GM18517 (cell line): ENCODE results near the gene MKRN1.
"Not testable (repeated sequence)": the region's sequence is repeated elsewhere in the genome, so short reads cannot be mapped to it uniquely, and the experiment has no call there.

Experiments
- ATAC-seq: cut with Tn5 transposase; IDR thresholded peaks from one replicate; pipeline ENCODE4 v1.9.1; 2021; ENCODE audit warnings: mild to moderate bottlenecking, moderate library complexity; ENCODE audit not compliant: unreplicated experiment

Gene MKRN1

DNA sequence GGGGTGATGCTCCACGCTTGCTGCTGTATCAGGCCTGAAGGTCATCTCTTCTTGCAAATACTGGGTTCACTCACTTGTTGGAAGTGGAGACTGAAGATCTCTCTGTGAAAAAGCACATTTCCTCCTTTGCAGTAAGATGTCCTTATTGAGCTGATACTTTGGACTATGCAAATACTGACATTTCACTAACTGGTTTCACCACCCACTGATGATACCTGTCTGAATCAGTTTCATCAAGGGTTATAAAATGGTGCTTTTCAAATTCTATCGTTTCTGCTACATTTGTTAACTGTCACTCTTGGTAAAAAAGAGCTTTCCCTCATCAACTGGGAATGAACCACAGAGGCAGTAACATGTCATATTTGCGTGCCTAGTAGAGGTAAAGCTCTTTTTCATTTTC, 39.9 kb downstream of the MKRN1 start:
- peak; percentile 92 for ATAC-seq

DNA sequence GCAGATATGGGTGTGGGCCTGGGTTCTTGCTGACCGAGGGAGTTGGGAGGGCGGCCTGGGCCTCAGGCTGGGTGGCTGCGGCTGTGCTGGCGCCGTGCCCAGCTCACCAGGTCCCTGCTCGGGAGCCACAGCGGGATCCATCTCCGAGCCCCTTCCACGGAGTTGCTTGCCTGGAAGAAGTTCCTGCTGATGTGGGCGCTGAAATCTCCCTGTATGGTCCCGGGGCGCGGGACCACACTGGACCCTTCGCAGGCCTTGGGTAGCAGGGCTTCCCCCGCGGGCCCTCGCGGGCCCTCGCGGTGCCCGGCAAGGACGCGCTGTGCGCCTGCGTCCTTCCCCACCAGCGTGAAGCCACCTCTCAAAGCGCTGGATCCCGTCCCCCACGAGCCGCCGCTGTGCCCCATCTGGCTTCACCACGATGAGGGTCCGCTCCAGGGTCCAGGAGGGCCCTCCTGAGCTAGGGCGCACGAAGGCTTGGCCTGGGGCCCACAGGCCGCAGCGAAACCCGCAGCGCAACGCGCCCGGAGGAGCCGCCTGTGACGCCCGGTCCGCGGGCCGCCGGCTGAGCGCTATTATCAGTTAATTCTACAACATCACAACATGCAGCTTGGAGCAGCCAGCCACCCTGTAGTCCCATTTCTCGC, 43.9 kb downstream of the MKRN1 start:
- ATAC-seq, result no peak

DNA sequence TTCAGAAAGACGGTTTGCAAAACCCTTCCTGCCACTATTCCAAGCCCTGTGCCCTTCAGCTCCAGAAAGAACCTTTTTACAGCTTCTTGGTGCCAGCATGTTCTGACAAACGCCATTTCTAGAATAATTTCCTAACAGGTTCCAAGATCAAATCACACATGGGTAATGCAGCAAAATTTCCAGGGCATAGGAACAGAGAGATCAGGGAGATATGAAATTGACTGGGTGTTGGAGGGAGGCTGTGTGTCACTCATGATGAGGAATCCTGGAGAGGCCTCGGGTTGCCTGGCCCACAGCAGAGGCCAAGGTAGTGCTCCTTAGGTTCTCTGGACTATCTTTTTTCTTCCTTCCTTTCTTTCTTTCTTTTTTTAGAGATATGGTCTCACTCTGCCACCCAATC, 45.9 kb downstream of the MKRN1 start:
- ATAC-seq, result no peak

DNA sequence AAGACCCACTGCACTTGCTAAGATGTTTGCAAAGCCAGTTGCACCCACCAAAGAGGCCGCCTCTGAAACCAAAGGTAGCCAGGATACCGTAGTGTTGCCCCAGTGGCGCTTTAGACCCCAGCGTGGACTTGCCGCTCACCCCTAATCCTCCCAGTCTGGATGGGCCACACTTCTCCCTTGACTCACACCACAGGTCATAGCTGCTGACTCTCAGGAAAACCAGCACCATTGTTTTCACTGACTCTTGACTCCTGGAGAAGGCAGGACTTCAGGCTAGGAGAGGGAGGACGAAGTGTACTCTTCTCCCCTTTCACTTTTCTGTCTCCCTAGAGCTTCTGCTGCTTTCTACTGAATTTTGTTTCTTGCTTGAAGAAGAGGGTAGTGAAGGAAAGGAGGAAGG, 53.2 kb downstream of the MKRN1 start:
- ATAC-seq, result no peak

DNA sequence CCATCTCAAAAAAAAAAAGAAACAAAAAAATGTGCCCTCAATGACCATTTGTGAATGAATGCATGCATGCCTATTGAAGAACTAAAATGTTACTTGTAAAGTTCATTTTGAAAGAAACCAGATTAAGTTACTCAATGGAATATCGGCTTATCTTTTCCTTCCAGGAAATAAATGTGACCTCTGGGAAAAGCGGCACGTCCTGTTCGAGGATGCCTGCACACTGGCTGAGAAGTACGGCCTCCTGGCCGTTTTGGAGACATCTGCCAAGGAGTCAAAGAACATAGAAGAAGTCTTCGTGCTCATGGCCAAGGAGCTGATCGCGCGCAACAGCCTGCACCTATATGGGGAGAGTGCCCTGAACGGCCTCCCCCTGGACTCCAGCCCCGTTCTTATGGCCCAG, 53.6 kb downstream of the MKRN1 start:
- no peak for ATAC-seq

DNA sequence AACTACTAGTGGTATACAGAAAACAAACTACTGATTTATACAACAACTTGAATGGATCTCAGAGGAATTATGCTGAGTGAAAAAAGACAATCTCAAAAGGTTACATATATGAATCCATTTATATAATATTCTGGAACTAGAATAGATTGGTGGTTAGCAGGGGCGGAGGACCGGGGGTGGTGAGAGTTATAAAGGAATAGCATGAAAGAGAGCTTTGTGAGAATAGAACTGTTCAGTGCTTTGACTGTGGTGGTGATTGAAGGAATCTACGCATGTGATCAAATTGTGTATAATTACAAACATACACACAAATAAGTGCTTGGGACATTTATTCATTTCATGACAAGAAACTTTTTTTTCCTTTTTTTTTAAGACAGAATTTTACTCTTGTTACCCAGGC, 55.8 kb downstream of the MKRN1 start:
- no peak for ATAC-seq

DNA sequence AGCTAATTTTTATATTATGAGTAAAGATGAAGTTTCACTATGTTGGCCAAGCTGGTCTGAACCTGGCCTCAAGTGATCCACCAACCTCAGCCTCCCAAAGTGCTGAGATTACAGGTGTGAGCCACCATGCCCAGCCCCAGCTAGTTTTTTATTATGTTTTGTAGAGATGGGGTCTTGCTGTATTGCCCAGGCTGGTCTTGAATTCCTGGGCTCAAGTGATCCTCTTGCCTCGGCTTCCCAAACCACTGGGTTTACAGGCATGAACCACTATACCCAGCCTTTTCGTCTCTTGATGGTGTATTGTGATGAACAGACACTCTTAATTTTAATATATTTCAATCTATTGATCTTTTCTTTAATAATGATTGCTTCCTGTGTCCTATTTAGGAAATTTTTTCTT, 57.8 kb downstream of the MKRN1 start:
- no peak for ATAC-seq

DNA sequence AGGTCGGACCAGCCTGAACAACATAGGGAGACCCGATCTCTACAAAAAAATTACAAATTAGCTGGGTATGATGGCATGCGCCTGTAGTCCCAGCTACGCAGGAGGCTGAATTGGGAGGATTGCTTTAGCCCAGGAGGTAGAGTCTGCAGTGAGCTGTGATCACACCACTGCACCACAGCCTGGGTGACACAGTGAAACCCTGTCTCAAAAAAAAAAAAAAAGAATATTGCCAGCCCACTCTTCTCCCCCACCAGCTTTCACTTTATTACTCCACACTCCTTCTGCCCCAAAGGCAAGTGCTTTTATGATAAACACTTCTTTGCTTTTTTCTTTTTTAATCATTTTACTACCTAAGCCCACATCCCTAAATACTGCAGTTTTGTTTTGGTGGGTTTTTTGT, 60.7 kb downstream of the MKRN1 start:
- ATAC-seq, result no peak

DNA sequence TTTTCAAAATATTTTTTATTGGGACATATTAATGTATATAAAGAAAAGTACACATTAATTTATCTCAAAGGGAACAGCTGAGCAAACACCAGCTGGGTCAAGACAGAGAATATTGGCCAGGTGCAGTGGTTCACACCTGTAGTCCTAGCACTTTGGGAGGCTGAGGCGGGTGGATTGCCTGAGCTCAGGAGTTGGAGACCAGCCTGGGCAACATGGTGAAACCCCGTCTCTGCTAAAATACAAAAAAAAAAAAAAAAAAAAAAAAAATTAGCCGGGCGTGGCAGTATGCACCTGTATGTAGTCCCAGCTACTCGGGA, 61.2 kb downstream of the MKRN1 start:
- ATAC-seq, result not testable (repeated sequence)

DNA sequence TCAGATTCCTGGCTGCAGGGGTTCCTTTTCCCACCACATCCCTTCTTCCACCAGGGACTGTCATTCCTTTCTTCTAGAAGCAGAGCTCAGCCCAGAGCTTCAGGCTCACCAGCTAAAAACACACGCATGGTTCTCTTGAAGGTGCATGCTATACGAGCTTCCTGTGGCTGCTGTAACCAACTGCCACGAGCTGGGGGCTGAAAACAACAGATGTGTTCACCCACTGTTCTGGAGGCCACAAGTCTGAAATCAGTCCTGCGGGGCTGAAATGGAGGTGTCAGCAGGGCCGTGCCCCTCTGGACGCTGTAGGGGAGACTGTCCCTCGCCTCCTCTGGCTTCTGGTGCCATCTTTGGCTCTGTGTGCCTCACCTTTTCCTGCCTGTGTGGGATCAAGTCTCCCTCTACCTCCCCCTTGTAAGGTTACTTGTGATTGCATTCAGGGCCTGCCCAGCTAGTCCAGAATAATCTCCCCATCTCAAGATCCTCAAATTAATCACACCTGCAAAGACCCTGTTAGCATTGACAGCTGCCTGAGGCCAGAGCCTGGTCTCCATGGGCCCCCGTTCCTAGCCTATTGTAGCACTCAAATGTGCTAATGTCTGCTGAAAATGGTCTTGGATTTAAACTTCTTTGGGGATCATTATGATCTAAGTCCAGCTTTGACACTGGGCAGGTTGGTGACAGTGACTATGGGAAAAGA, 61.7 kb downstream of the MKRN1 start:
- no peak for ATAC-seq

DNA sequence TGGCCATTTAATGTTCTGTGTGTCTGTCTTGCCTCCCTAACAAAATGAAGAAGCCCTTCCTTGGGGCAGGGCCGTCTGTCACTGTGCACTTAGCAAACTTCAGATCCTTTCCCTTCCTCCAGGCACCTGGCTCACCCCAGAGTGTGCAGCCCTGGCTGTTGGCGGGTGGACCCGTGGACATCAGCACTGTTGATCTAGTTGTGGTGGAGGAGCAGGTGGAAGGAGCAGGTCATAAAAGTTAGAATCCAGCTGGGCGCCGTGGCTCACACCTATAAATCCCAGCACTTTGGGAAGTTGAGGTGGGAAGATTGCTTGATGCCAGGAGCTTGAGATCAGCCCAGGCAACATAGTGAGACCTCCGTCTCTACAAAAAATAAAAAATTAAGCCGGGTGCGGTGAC, 62.7 kb downstream of the MKRN1 start:
- no peak for ATAC-seq

DNA sequence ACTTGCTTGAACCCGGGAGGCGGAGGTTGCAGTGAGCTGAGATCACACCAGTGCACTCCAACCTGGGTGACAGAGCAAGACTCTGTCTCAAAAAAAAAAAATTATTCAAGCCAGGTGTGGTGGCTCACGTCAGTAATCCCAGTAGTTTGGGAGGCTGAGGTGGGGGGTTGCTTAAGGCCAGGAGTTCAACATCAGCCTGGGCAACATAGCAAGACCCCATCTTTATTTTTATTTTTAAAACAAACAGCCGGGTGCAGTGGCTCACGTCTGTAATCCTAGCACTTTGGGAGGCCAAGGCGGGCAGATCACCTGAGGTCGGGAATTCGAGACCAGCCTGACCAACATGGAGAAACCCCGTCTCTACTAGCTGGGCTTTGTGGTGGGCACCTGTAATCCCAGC, 63.5 kb downstream of the MKRN1 start:
- ATAC-seq, result not testable (repeated sequence)

DNA sequence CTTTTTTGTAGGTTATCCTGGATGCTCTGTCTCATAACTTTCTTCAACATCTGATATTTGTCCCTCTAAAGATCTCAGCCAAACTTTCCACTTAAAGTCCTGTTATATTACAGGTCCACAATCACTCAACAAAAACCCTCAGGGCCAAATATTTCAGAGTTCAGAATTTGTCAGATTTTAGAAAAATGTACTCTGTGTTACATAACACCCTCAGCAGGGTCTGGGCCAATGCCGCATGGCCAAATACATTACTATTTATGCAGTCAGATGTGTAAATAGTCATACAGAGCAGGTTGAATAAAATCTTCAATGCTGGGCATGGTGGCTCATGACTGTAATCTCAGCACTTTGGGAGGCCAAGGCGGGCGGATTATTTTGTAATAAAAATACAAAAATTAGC, 63.9 kb downstream of the MKRN1 start:
- ATAC-seq, result no peak

DNA sequence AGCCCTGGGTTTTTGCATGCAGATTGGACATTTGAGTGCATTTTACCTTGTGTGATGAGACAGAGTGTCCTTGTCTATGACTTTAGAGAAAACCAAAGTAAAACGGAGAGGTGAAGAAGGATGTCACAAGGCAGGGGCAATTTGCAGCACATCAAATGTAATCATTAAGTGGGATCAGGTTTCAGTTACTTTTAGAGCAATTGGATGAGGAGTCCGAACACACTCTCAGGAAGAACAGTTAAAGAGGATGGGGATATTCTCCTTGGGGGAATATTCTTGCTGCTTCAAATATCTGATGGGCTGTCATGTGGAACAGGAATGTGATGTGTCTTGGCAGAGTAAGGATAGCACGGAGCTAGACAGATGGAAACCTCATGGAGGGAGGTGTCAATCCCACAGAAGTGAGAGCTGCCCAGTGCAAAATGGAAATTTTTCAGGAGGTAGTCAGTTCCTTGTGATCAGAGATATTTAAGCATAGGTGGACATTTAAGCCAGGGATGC, 74.7 kb downstream of the MKRN1 start:
- ATAC-seq, result no peak

DNA sequence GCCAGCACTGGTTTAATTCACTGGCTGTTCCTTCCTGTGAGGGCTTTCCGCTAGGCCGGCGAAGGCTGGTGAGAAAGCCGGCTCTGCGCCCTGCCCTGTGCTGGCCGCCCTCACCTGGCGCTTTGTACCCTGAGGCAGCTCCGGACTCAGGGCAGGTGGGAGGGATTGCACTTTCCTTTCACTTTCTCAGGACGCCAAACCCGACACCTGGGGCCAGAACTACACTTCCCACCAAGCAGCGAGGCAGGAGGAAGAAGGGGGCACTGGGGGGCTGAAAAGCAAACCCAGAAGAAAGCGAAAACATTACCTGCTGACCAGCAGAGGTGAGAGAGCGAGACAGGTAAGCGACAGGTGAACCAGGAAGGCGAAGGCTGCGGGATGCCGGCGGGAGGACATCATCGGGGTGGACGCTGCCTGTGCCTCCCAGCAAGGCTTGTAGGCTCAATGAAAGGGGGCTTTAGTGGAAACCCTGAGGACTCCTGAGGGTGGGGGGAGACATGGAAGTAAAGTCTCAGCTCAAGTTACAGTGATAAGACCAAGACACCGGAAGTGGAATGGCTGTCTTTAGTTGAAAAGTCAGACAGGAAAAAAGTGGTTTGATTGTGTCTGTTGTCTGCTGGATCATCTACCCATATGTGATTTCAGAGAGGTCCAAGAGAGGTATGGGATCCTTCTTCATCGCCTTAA, 75.3 kb downstream of the MKRN1 start, which contains the start of gene RAB19:
RAB19 (plus strand) TSS at position 181 of the 687 bp plus-strand sequence. CDS start 3,589 bp downstream, outside the sequence.
- no peak for ATAC-seq
